NOMO-1 treated with DMSO at 0.1 percent for 48 hours (cell line): Measurements from ENCODE around the gene SCYL1.
"Not testable (repeated sequence)": the region's sequence is repeated elsewhere in the genome, so short reads cannot be mapped to it uniquely, and the experiment has no call there.

ENCODE experiments used
- DNase-seq: peaks from one replicate; lab custom pipeline; 2025; ENCODE audit not compliant: unreplicated experiment; lab: John Stamatoyannopoulos, UW

The SCYL1 gene

GRCh38 chr11:65504674-65505465 is 20.0 kb upstream of the SCYL1 start:
- DNase-seq: no peak

GRCh38 chr11:65505466-65506289 is 19.2 kb upstream of the SCYL1 start:
- DNase-seq: no peak

DNA sequence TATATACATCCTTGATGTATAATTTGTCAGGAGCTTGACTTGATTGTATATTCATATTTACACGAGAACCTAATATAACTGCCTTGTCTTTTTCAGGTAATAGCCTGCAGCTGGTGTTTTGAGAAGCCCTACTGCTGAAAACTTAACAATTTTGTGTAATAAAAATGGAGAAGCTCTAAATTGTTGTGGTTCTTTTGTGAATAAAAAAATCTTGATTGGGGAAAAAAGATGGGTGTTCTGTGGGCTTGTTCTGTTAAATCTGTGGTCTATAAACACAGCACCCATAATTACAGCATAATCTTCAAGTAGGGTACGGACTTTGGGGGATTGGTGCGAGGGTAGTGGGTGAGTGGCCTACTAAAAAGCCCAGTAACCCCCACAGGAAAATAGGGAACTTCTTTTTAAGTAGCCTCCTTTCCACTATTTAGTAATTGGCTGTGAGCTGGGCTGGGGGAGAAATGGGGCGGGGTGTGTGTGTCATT is 18.6 kb upstream of the SCYL1 start:
- peak; percentile 52 for DNase-seq

DNA sequence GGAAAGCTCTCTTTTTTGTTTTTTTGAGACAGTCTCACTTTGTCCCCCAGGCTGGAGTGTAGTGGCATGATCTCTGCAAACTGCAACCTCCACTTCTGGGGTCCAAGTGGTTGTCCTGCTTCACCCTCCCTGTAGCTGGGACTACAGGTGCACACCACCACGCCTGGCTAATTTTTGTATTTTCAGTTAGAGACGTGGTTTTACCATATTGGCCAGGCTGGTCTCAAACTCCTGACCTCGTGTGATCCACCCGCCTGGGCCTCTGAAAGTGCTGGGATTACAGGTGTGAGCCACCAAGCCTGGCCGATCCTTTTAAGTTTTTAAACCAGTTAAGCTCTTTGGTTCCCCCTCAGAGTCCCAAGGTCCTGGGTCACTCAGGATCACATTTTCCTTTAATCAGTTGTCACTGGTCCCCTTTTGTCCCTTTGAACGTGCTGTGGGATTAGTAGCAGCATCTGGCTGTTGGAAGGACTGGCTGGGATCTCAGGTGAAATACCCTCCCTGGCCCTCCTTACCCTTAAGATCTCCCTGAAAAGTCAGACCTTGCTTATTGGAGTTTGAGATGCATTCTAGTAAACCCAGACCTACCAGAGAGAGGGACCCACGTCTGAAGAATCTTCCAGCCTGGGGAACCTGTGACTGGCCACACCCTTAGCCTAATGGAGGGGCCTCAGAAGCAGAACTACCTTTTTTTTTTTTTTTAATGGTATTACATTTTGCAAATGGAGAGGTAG is 17.9 kb upstream of the SCYL1 start:
- no peak for DNase-seq

DNA sequence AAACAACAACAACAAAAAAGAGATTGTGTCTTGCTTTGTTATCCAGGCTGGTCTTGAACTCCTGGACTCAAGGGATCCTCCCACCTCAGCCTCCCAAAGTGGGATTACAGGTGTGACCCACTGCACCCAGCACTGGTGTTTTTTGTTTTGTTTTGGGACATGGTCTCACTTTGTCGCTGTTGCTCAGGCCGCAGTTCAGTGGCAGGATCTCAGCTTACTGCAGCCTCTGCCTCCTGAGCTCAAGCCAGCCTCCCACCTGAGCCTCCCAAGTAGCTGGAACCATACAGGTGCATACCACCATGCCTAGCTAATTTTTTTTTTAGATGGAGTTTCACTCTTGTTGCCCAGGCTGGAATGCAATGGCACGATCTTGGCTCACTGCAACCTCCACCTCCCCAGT is 12.6 kb upstream of the SCYL1 start:
- not testable (repeated sequence) for DNase-seq

DNA sequence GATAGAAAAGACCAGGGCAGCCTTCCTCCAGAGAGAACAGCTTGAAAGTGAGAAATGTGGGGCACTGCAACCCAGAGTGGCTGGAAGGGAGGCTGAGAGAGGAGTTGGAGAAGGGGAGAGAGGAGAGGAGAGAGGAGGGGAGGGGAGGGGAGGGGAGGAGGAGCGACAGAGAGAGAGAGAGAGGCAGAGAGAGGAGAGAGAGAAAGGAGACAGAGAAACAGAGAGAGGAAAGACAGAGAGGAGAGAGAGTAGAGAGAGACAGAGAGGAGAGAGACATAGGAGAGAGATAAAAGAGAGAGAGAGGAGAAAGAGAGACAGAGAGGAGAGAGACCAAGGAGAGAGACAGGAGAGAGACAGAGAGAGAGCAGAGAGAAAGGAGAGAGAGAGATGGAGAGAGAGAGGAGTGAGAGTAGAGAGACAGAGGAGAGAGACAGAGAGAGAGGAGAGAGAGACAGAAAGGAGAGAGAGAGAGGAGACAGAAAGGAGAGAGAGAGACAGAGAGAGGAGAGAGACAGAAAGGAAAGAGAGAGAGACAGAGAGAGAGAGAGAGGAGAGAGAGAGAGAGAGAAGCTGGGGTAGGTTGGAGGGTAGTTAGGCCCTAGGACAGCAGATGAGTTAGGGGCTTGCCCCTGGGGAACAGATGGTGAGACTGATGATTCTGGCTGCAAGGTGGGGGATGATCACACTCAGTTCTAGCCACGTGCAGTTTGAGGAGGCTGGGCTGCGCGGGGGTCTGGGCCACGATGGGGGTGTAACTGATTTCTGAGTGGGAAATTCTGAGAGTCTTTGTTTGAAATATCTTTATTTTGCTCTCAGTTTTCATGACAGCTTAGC is 8.5 kb upstream of the SCYL1 start:
- DNase-seq: no peak

DNA sequence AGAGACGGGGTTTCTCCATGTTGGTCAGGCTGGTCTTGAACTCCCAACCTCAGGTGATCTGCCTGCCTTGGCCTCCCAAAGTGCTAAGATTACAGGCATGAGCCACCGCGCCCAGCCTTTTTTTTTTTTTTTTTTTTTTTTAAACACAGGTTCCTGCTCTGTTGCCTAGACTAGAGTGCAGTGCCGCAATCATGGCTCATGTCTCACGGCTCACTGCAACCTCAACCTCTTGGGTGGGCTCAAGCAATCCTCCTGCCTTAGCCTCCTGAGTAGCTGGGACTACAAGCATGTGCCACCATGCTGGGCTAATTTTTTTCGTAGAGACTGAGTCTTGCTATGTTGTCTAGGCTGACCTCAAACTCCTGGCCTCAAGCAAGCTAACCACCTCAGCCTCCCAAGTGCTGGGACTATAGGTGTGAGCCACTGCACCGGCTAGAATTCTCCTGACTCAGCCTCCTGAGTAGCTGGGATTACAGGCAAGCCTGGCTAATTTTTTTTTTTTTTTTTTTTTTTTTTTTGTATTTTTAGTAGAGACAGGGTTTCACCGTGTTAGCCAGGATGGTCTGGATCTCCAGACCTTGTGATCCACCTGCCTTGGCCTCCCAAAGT is 5.8 kb upstream of the SCYL1 start:
- DNase-seq: not testable (repeated sequence)

- DNase-seq: not testable (repeated sequence)
Measured at GRCh38 chr11:65521777-65522521, 2.9 kb upstream of the SCYL1 start.

DNA sequence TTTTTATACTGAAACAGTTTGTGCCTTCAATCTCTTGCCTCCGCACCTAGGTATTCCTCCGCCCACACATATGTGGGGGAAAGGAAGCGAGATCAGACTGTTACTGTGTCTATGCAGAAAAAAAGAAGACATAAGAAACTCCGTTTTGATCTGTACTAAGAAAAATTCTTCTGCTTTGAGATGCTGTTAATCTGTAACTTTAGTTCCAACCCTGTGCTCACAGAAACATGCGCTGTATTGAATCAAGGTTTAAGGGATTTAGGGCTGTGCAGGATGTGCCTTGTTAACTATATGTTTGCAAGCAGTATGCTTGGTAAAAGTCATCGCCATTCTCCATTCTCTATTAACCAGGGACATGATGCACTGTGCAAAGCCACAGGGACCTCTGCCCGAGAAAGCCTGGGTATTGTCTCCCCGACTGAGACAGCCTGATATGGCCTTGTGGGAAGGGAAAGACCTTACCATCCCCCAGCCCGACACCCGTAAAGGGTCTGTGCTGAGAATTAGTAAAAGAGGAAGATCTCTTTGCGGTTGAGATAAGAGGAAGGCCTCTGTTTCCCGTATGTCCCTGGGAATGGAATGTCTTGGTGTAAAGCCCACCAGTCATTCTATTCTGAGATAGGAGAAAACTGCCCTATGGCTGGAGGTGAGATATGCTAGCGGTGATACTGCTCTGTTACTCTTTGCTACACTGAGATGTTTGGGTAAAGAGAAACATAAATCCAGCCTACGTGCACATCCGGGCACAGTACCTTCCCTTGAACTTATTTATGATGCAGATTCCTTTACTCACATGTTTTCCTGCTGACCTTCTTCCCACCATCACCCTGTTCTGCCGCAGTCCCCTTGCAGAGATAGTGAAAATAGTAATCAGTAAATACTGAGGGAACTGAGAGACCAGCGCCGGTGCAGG is 1.9 kb upstream of the SCYL1 start:
- DNase-seq: peak; percentile 32

DNA sequence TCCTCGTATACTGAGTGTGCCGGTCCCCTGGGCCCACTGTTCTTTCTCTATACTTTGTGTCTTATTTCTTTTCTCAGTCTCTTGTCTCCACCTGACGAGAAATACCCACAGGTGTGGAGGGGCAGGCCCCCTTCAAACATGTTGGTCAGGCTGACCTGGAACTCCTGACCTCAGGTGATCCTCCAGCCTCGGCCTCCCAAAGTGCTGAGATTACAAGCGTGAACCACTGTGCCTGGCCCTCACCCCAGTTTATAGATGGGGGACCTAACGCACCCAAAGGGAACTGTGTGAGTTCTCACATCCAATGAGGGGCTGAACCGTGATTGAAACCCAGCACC is 1.3 kb upstream of the SCYL1 start:
- DNase-seq: not testable (repeated sequence)

DNA sequence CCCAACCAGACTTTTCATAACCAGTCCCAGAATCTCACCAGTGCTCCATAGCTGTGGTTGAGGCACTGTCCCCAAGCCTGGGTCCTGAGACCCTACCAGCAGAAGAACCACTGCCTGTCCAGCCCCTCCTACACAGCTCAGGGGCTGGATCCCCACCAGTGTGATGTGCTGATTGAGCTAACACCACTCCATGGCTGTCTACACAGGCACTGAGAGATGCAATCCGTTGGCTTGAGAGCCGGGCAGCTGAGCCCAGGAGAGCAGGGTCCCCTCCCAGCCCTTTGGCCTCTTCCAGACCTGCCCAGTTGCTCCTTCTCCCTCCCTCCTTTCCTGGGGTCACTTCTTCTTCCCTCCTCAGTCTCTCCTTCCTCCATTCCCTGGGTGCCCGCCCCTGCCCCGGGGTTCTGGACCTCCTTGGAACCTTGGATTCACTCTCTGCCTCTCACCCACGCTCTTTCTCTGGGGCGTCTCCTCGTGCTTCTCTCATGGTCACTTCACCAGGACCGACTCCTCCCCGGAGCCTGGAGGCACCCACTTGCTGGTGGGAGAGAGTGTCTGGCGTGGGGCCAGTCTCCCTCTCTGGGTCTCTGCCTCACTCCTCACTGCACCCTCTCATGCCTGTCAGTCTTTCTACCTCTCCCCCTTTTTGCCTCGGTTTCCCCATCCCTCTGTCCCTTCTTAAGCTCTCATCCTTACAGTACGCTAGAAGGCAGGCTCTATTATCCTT is 706 bp upstream of the SCYL1 start:
- DNase-seq: no peak

DNA sequence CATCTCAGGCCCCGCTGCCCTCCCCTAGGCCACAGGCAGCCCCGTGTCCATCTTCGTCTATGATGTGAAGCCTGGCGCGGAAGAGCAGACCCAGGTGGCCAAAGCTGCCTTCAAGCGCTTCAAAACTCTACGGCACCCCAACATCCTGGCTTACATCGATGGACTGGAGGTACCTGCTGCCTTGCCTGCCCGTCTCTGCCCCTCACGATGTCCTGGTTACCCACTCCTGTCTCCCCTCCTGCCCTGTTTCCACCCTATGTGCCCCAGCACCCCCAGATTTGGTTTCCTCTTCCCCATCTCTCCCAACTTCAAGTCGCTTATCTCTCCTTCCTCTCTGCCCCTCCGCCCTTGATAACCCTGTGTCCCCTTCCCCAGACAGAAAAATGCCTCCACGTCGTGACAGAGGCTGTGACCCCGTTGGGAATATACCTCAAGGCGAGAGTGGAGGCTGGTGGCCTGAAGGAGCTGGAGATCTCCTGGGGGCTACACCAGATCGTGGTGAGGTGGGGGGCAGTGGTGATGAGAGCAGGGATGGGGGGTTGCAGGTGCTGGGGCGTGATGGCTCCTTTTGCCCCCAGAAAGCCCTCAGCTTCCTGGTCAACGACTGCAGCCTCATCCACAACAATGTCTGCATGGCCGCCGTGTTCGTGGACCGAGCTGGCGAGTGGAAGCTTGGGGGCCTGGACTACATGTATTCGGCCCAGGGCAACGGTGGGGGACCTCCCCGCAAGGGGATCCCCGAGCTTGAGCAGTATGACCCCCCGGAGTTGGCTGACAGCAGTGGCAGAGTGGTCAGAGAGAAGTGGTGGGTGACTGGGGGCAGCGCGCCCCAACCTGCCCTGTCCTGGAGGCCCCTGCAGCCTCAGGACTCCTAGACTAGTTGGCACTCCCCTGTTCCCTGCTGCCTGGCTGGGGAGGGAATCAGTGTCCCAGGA is 930 bp downstream of the SCYL1 start:
- no peak for DNase-seq

DNA sequence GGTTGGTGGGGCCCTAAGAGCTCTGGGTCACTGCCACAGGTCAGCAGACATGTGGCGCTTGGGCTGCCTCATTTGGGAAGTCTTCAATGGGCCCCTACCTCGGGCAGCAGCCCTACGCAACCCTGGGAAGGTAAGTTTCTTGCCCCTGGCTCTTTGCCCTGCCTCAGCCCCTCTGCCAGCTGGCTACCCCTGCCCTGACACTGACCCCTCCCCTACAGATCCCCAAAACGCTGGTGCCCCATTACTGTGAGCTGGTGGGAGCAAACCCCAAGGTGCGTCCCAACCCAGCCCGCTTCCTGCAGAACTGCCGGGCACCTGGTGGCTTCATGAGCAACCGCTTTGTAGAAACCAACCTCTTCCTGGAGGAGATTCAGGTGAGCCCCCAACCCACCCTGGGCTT is 1.9 kb downstream of the SCYL1 start:
- DNase-seq: no peak

- no peak for DNase-seq
Measured at GRCh38 chr11:65528819-65529350, 4.0 kb downstream of the SCYL1 start.

DNA sequence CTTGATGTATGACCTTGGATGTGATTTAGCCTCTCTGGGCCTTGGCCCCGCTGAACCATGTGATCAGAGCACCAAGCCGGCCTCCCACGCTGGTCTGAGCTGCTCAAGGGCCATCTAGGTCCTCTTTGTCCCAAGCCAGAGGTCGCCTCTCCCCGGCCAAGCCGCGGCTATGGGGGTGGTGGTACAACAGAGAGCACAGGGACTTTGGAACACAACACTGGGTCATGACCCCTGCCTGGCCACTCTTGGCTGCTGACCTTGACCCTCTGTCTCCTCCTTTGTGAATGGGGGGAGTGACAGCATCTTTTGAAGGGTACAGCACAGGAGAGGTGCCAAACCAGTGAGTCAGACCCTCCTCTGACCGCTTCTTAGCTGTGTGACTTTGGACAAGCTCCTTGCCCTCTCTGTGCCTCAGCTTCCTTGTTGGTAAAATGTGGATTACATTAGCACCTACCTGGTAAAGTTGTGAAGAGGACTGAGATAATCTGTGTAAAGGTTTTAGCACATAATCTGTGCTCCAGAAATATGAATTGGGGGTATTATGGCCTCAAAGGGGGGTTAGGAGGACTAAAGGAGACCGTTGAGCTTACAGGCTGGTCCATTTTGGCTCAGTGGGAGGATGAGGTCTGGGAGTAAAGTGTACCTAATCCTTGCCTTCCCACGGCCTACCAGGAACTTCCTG is 4.7 kb downstream of the SCYL1 start:
- no peak for DNase-seq

- no peak for DNase-seq
Measured at GRCh38 chr11:65530157-65530496, 5.2 kb downstream of the SCYL1 start.
